Measurements from ENCODE around the gene ZNF438. TPM values are rescaled to one million over a fixed set of nuclear protein-coding genes. Genes with fewer than 3 reads are reported as not detected.
"Not testable (repeated sequence)": the region's sequence is repeated elsewhere in the genome, so short reads cannot be mapped to it uniquely, and the experiment has no call there.

Gene ZNF438
- total RNA-seq, 1 experiment from 2014 or later: 0.26 TPM

GRCh38 chr10:30902621-30903396, 128.9 kb downstream of the ZNF438 start:
- Histone ChIP-seq H3K9ac (ENCODE audit: low read length) (no peak overlapping the region), H3K9me3 (ENCODE audit: low read length) (no peaks in the 10 kb centered on the region), H3K79me2 (ENCODE audit: low read length) (no peaks in the 10 kb centered on the region), H3K27ac (ENCODE audit: low read length) (no peak overlapping the region), H3K27me3 (ENCODE audit: low read length) (0 out of 2 replicates have a peak, but pooled peaks cover 3% of the 10 kb centered on the region), H2AFZ (ENCODE audit: low read length) (no peak overlapping the region), H3K36me3 (ENCODE audit: insufficient read depth, low read length) (no peaks in the 10 kb centered on the region), H3K4me2 (ENCODE audit: low read depth, low read length, poor library complexity, severe bottlenecking) (no peak overlapping the region), H3K4me3 (ENCODE audit: low read length) (no peak overlapping the region), H3K9me2 (replicated peaks; ENCODE audit: insufficient read depth, low read length) (no peaks in the 10 kb centered on the region), H4K20me1 (ENCODE audit: insufficient read depth, low read depth, low read length) (no peaks in the 10 kb centered on the region), H3K4me1 (ENCODE audit: low read length) (no peaks in the 10 kb centered on the region)
- no peak for DNase-seq

DNA sequence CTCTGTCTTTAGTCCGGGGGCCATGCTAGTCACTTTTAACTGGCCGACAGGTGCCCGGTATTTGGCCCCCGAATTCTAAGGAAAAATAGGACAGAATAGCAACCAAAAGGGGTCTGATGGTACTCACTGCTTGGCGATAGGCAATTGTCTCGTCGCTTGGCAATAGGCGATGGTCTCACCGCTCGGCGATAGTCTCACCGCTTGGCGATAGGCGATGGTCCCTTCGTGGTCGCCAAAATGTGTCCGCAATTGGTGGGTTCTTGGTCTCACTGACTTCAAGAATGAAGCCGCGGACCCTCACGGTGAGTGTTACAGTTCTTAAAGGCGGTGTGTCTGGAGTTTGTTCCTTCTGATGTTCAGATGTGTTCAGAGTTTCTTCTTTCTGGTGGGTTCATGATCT, 130.2 kb downstream of the ZNF438 start:
- H3K4me3 ChIP-seq (ENCODE audit: low read length); H3K9me2 ChIP-seq (replicated peaks; ENCODE audit: insufficient read depth, low read length); H3K9ac ChIP-seq (ENCODE audit: low read length); H3K36me3 ChIP-seq (ENCODE audit: insufficient read depth, low read length); H4K20me1 ChIP-seq (ENCODE audit: insufficient read depth, low read depth, low read length); H3K27me3 ChIP-seq (ENCODE audit: low read length); H3K9me3 ChIP-seq (ENCODE audit: low read length); H3K4me2 ChIP-seq (ENCODE audit: low read depth, low read length, poor library complexity, severe bottlenecking); DNase-seq; H3K27ac ChIP-seq (ENCODE audit: low read length); H2AFZ ChIP-seq (ENCODE audit: low read length); H3K4me1 ChIP-seq (ENCODE audit: low read length); H3K79me2 ChIP-seq (ENCODE audit: low read length): not testable (repeated sequence)

- H3K4me3 ChIP-seq (ENCODE audit: low read length): no peak overlapping the region
Observed at GRCh38 chr10:30898964-30899363, 132.7 kb downstream of the ZNF438 start.

DNA sequence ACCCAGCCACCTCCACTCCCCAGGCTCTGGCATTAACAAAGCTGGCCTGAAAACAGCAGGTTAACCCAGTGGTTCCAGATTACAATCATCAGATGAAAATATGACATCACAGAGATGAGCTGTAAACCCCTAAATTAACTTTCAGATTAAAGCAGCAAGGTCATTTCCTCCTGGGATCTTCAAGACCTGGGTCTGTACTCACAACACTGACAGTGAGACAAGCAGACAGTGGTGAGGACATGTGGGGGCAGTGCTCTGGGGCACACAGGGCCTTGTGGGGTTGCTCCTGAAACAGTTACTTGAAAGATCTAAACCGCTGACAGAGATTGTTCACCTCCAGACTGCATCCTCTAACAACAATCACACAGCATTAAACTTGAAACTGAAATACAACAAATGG, 134.1 kb downstream of the ZNF438 start:
- H3K9me2 ChIP-seq (replicated peaks; ENCODE audit: insufficient read depth, low read length): no peaks in the 10 kb centered on the region
- no peaks in the 10 kb centered on the region for H3K4me1 ChIP-seq (ENCODE audit: low read length)
- DNase-seq: no peak
- H3K4me3 ChIP-seq (ENCODE audit: low read length): no peak overlapping the region
- no peaks in the 10 kb centered on the region for H3K36me3 ChIP-seq (ENCODE audit: insufficient read depth, low read length)
- H3K4me2 ChIP-seq (ENCODE audit: low read depth, low read length, poor library complexity, severe bottlenecking): no peak overlapping the region
- H3K79me2 ChIP-seq (ENCODE audit: low read length): no peaks in the 10 kb centered on the region
- H3K9ac ChIP-seq (ENCODE audit: low read length): no peak overlapping the region
- H2AFZ ChIP-seq (ENCODE audit: low read length): no peak overlapping the region
- no peak overlapping the region for H3K27ac ChIP-seq (ENCODE audit: low read length)
- H3K27me3 ChIP-seq (ENCODE audit: low read length): no peaks in the 10 kb centered on the region
- H3K9me3 ChIP-seq (ENCODE audit: low read length): no peaks in the 10 kb centered on the region
- H4K20me1 ChIP-seq (ENCODE audit: insufficient read depth, low read depth, low read length): no peaks in the 10 kb centered on the region

More at GRCh38 chr10:30898964-30899363, 132.7 kb downstream of the ZNF438 start:
- no peaks in the 10 kb centered on the region for H3K9me3 ChIP-seq (ENCODE audit: low read length)
- no peaks in the 10 kb centered on the region for H3K4me1 ChIP-seq (ENCODE audit: low read length)
- H4K20me1 ChIP-seq (ENCODE audit: insufficient read depth, low read depth, low read length): no peaks in the 10 kb centered on the region
- H3K9me2 ChIP-seq (replicated peaks; ENCODE audit: insufficient read depth, low read length): no peaks in the 10 kb centered on the region
- H3K4me2 ChIP-seq (ENCODE audit: low read depth, low read length, poor library complexity, severe bottlenecking): no peak overlapping the region
- no peaks in the 10 kb centered on the region for H3K79me2 ChIP-seq (ENCODE audit: low read length)
- 0 out of 2 replicates have a peak, but pooled peaks cover under 1% of the 10 kb centered on the region for H3K27me3 ChIP-seq (ENCODE audit: low read length)
- DNase-seq: no peak
- no peak overlapping the region for H3K27ac ChIP-seq (ENCODE audit: low read length)
- no peak overlapping the region for H2AFZ ChIP-seq (ENCODE audit: low read length)
- no peak overlapping the region for H3K9ac ChIP-seq (ENCODE audit: low read length)
- no peaks in the 10 kb centered on the region for H3K36me3 ChIP-seq (ENCODE audit: insufficient read depth, low read length)

DNA sequence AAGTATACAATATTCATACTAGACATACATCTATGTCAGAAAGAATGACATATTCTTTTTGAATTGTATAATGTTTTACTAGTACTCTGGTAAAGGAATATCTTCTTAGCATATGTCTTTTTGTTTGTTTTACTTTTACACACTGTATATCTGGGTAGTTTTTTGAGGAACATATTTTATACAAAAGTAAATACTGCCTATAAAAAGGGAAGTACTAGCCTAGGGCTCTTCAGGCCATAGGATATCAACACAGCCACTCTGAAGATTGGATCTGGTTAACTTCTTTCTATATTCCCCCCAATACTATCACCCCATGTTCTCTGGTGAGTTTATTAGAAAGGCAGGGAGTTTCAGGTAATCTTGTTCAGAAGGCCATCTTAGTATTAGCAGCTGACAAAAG, 134.6 kb downstream of the ZNF438 start:
- Histone ChIP-seq H3K9me3 (ENCODE audit: low read length) (no peaks in the 10 kb centered on the region), H3K4me2 (ENCODE audit: low read depth, low read length, poor library complexity, severe bottlenecking) (no peak overlapping the region), H3K36me3 (ENCODE audit: insufficient read depth, low read length) (no peaks in the 10 kb centered on the region), H2AFZ (ENCODE audit: low read length) (no peak overlapping the region), H3K9me2 (replicated peaks; ENCODE audit: insufficient read depth, low read length) (no peaks in the 10 kb centered on the region), H3K27ac (ENCODE audit: low read length) (no peak overlapping the region), H3K9ac (ENCODE audit: low read length) (no peak overlapping the region), H3K4me1 (ENCODE audit: low read length) (no peaks in the 10 kb centered on the region), H3K27me3 (ENCODE audit: low read length) (no peaks in the 10 kb centered on the region), H3K4me3 (ENCODE audit: low read length) (no peak overlapping the region), H4K20me1 (ENCODE audit: insufficient read depth, low read depth, low read length) (no peaks in the 10 kb centered on the region), H3K79me2 (ENCODE audit: low read length) (no peaks in the 10 kb centered on the region)
- no peak for DNase-seq

DNA sequence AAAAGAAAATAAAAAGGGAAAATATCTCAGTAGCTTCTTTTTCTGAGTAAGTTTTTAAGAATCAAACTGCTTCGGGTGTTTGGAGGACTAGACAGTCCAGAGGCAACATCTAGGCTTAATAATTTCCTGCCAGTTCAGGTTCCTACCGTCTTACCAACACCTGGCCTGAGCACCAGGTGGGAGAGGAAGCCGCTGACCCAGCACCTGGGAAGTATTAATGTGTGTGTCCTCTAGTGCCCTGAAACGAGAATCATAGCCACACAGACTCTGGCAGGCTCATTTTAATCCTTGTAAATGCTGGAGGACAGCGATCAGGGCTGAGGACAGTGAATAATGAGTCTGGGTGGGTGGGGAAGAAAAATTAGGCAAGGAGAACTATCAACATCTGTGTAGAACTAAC, 137.4 kb downstream of the ZNF438 start:
- Histone ChIP-seq H3K27ac (ENCODE audit: low read length) (no peak overlapping the region), H3K4me2 (ENCODE audit: low read depth, low read length, poor library complexity, severe bottlenecking) (no peak overlapping the region), H3K36me3 (ENCODE audit: insufficient read depth, low read length) (no peaks in the 10 kb centered on the region), H3K9me2 (replicated peaks; ENCODE audit: insufficient read depth, low read length) (no peaks in the 10 kb centered on the region), H3K4me3 (ENCODE audit: low read length) (no peak overlapping the region), H3K4me1 (ENCODE audit: low read length) (no peaks in the 10 kb centered on the region), H3K9me3 (ENCODE audit: low read length) (no peaks in the 10 kb centered on the region), H4K20me1 (ENCODE audit: insufficient read depth, low read depth, low read length) (no peaks in the 10 kb centered on the region), H2AFZ (ENCODE audit: low read length) (no peak overlapping the region), H3K9ac (ENCODE audit: low read length) (no peak overlapping the region), H3K27me3 (ENCODE audit: low read length) (no peaks in the 10 kb centered on the region), H3K79me2 (ENCODE audit: low read length) (no peaks in the 10 kb centered on the region)
- DNase-seq: no peak

DNA sequence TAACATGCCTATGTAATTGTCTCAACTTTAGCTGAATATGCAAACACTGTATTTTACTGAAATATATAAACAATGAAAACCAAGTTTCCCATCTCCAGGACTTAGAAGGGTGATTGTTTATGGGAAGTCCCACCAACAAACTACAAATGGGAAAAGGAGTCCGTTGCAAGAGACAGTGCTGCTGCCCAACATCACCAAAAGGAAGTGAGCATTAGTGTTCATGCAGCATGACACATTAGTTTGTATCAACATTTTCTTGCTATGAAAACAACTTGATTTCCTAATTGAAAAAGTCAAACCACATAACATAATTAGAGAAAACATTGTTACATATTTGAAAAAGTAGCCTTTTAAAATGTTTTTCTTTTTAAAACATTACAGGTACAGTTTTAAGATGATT, 138.5 kb downstream of the ZNF438 start:
- no peak for DNase-seq
- Histone ChIP-seq H3K9ac (ENCODE audit: low read length) (no peak overlapping the region), H3K4me3 (ENCODE audit: low read length) (no peak overlapping the region), H3K4me1 (ENCODE audit: low read length) (no peaks in the 10 kb centered on the region), H3K79me2 (ENCODE audit: low read length) (no peaks in the 10 kb centered on the region), H2AFZ (ENCODE audit: low read length) (no peak overlapping the region), H3K27me3 (ENCODE audit: low read length) (no peaks in the 10 kb centered on the region), H4K20me1 (ENCODE audit: insufficient read depth, low read depth, low read length) (no peaks in the 10 kb centered on the region), H3K36me3 (ENCODE audit: insufficient read depth, low read length) (no peaks in the 10 kb centered on the region), H3K9me3 (ENCODE audit: low read length) (no peaks in the 10 kb centered on the region), H3K4me2 (ENCODE audit: low read depth, low read length, poor library complexity, severe bottlenecking) (no peak overlapping the region), H3K27ac (ENCODE audit: low read length) (no peak overlapping the region), H3K9me2 (replicated peaks; ENCODE audit: insufficient read depth, low read length) (no peaks in the 10 kb centered on the region)

GRCh38 chr10:30887839-30888238, 143.8 kb downstream of the ZNF438 start:
- Histone ChIP-seq H3K79me2 (ENCODE audit: low read length) (no peaks in the 10 kb centered on the region), H3K9me3 (ENCODE audit: low read length) (no peaks in the 10 kb centered on the region), H3K27me3 (ENCODE audit: low read length) (no peaks in the 10 kb centered on the region), H3K27ac (ENCODE audit: low read length) (no peak overlapping the region), H4K20me1 (ENCODE audit: insufficient read depth, low read depth, low read length) (no peaks in the 10 kb centered on the region), H3K4me1 (ENCODE audit: low read length) (no peaks in the 10 kb centered on the region), H3K4me2 (ENCODE audit: low read depth, low read length, poor library complexity, severe bottlenecking) (no peak overlapping the region), H3K9me2 (replicated peaks; ENCODE audit: insufficient read depth, low read length) (no peaks in the 10 kb centered on the region), H3K9ac (ENCODE audit: low read length) (no peak overlapping the region), H3K4me3 (ENCODE audit: low read length) (no peak overlapping the region), H3K36me3 (ENCODE audit: insufficient read depth, low read length) (no peaks in the 10 kb centered on the region), H2AFZ (ENCODE audit: low read length) (no peak overlapping the region)
- no peak for DNase-seq
